Neural progenitor cell (in vitro differentiated cells): ENCODE results near the gene AUTS2.

Experiments used
- EZH2 ChIP-seq: fragments of 200-600 bp; sonication (generic); IDR thresholded peaks from 2 replicates; pipeline ENCODE4 v1.6.1; 2017; ENCODE audit warnings: antibody characterized with exemption, mild to moderate bottlenecking, moderate library complexity
- EZH2phosphoT487 ChIP-seq: fragments of 200-600 bp; sonication (generic); IDR thresholded peaks from 2 replicates; pipeline ENCODE4 v1.6.1; 2017; ENCODE audit warnings: antibody characterized with exemption
- TF ChIP-seq, protein P1 (sequence below): fragments of 200-600 bp; sonication (generic); IDR thresholded peaks from 2 replicates; pipeline ENCODE4 v1.5.1; 2017; ENCODE audit warnings: antibody characterized with exemption, mild to moderate bottlenecking

DNA sequence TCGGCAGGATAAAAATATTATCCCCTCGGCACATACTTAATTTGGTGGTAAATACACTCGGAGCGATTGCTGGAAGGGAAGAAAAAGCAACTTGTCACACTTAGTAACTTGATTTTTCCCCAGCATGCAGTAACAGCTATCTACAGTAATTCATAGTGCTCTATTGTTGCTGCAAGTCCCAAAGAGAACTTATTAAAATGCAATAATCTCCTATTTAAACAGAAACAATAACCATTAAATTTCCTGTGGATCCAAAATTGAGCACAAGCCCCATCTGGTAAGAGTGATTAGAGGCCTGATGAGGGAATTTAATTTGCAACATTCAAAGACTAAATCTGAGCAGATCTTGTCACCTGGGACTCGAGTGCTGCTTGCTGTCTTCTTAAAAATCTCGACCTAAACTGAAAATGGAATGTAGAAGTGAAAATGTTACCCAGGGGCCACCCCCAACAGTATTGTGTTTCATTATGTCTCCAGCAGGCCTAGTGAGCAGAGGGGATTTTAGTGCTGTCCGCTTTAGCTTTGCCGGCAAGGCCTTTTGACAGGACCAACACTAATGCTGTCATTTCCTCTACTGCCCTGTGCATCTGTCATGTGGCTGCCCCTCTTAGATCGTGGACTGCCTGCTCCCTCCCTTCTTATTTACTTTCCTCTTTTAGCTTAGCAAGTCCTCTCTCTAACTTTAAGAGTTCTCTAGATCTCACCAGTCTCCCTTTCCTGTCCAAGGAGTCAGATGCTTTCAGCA, 639.7 kb downstream of the AUTS2 start:
- TF ChIP-seq, protein P1, sequence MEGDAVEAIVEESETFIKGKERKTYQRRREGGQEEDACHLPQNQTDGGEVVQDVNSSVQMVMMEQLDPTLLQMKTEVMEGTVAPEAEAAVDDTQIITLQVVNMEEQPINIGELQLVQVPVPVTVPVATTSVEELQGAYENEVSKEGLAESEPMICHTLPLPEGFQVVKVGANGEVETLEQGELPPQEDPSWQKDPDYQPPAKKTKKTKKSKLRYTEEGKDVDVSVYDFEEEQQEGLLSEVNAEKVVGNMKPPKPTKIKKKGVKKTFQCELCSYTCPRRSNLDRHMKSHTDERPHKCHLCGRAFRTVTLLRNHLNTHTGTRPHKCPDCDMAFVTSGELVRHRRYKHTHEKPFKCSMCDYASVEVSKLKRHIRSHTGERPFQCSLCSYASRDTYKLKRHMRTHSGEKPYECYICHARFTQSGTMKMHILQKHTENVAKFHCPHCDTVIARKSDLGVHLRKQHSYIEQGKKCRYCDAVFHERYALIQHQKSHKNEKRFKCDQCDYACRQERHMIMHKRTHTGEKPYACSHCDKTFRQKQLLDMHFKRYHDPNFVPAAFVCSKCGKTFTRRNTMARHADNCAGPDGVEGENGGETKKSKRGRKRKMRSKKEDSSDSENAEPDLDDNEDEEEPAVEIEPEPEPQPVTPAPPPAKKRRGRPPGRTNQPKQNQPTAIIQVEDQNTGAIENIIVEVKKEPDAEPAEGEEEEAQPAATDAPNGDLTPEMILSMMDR, result no peak
- no peak for TF ChIP-seq EZH2
- TF ChIP-seq EZH2phosphoT487, result no peak
